Measurements from ENCODE around the gene CACNA1G.

DNA sequence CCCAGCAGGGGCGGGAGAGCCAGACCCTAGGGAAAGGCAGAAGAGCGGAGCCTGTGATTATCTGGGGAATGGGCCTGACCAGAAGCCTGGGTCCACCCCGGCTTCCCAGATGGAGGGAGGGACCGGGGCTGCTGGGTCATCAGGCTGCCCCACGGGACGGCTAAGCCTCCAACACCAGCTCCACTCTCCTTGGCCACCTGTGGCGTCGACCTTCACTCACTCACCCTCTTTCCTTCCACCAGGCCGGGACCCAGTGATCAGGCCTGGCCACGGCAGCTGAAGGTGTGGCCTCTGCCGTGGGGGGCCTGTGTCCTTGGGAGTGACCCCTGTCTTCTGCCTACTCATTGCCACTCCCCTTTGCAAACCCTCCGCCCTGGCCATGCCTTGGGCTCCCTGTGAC is 51.8 kb downstream of the CACNA1G start:
- TF ChIP-seq, protein P1, sequence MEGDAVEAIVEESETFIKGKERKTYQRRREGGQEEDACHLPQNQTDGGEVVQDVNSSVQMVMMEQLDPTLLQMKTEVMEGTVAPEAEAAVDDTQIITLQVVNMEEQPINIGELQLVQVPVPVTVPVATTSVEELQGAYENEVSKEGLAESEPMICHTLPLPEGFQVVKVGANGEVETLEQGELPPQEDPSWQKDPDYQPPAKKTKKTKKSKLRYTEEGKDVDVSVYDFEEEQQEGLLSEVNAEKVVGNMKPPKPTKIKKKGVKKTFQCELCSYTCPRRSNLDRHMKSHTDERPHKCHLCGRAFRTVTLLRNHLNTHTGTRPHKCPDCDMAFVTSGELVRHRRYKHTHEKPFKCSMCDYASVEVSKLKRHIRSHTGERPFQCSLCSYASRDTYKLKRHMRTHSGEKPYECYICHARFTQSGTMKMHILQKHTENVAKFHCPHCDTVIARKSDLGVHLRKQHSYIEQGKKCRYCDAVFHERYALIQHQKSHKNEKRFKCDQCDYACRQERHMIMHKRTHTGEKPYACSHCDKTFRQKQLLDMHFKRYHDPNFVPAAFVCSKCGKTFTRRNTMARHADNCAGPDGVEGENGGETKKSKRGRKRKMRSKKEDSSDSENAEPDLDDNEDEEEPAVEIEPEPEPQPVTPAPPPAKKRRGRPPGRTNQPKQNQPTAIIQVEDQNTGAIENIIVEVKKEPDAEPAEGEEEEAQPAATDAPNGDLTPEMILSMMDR (IDR thresholded peaks at IDR 0.05) = no peak
- no peak for TF ChIP-seq POLR2A (IDR thresholded peaks at IDR 0.05)

Measured in esophagus squamous epithelium (tissue), 4 donors.